Suppressor macrophage treated with lipopolysaccharide for 1 hour (primary cell): ENCODE results near the gene TSN.
A peak's percentile ranks its signal among the peaks of the same experiment; 100 is the strongest.
"Not testable (repeated sequence)": the region's sequence is repeated elsewhere in the genome, so short reads cannot be mapped to it uniquely, and the experiment has no call there.

ENCODE experiments used
- DNase-seq, 3 donors: peaks; one replicate each; pipeline ENCODE4 v3.0.0-alpha.2; 2020 to 2022

The TSN gene

DNA sequence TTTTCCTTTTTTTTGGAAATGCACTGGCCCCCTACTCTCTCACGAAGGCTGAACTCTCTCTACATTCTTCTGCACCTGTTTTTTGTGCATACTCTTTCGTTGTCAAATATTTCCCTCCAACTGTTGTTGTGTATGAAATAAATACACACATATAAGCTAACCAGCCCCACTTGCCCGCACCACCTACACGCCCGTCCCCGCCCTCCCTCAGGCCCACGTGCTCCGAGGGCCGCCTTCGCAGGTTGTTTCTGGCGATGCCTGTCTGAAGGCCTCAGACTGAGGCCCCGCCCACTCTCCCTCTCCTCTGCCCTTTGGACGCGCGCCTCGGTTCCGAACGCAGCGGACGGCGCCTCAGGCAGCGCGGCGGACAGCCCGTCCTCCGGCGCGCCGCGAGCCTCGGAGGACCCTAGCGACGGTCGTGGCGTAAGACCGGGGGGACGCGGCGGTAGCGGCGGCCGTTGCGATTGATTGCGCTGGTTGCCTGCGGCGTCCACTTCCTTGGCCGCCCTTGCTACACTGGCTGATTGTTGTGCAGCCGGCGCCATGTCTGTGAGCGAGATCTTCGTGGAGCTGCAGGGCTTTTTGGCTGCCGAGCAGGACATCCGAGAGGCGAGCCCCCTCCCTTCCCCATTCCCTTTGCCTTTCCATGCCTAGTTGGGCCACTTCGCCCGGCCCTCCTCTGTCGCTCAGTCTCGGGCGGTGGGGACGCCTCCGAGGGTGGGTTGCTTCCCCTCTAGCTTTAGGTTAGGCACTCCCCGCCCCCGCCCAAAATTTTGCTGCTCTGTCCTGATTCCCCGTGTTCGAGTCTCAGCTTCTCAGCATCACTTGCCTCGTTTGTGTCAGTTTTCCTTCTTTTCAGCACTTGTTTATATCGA, at the start of gene TSN:
TSN (plus strand) TSS at position 415 of the 875 bp plus-strand sequence; CDS start at position 544, 129 bp downstream.
- peak; percentile 99 to 100 (median 99) for DNase-seq

DNA sequence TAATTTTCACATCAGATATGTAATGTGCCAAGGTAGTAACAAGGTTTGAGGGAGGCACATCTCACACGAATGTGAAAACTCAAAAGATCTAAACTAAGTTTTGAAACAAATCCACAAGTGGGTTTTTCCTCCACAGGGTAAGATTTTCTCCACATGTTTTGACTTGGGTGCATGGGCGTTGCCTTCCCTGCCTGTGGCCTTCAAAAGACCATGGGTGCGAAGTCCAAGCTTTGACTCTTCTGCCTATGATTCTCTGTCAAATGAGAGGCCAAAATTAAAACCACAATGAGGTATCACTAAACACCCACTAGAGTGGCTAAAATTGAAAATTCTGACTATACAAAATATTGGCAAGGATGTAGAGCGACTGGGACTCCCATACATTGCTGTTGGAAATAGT, 49.5 kb upstream of the TSN start:
- no peak for DNase-seq

DNA sequence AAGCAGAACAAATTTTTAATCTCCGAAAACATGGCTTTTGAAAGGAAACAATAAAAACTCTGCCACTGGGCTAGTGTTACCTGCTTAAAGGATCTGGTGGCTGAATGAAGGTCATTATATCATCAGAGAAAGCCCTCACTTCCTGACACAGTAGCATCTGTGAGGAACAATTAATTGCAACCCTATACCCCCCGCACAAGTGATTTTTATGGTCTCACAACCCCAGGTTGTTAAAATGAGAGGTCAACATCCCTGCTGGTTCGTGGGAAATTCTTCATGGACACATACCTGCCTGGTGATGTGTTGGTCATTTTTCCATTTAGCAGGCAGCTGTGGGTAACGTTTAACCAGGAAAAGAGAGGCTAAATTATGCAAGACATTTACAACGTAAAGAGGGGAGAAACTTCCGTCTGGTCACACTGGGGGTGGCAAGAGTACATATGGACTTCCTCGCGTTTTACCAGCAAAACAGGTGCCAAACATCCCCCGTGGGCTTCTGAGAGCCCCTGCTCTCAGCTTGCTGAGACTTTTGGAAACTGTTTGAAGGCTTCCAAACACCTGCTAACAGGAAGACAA, 48.0 kb upstream of the TSN start:
- DNase-seq, result no peak

DNA sequence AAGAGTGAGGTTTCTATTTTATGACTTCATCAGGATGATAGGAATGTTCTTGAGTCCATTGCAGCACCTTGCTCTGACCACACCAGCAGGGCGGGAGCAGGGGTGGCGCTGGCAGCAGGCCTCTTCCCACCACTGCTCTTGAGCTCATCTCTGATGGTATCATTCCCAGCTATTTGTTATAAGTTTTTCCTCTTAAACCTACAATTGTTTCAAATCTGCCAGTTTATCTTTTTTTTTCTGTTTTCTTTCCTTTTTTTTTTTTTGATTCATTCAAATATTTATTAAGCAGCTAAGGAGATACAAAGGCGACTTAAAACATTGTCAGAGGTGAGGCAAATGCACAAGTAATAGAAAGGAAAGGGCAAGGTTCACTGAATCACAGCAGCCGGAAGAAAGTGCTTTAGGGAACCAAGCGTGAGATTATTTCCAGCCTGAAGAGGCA, 47.5 kb upstream of the TSN start:
- peak in 1 of 3 donors; percentile 8 for DNase-seq

DNA sequence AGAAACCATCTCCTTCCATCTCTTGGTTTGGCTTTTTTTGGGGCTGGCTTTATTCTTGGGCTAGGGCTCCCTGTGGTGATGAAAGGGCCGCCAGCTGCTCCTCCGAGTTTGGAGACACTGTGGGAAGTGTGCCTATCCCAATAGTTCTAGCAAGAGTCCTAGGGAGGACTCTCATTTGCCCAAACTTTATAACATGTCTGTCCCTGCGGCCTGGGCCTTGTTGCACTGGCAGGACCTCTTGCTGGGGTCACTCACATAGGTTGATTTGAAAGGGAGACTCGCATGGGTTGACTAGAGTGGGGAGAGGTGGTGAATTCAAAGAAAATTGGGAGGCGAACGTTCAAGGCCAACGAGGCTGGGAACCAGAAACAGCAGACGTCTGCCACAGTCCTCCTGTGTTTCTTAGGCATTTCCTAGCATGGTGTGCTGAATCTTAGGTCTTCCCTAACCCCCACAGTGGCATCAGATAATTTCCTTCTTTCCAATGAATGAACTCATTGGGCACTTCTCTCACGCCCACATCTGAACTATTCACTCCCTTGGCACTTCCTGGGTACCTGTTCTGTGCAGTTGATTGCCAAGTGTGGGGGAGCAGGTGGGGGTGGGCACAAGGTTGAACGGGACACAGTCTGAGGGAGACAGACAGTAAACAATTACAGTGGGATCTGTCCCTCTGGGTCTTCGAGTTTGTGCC, 45.5 kb upstream of the TSN start:
- DNase-seq, result no peak

DNA sequence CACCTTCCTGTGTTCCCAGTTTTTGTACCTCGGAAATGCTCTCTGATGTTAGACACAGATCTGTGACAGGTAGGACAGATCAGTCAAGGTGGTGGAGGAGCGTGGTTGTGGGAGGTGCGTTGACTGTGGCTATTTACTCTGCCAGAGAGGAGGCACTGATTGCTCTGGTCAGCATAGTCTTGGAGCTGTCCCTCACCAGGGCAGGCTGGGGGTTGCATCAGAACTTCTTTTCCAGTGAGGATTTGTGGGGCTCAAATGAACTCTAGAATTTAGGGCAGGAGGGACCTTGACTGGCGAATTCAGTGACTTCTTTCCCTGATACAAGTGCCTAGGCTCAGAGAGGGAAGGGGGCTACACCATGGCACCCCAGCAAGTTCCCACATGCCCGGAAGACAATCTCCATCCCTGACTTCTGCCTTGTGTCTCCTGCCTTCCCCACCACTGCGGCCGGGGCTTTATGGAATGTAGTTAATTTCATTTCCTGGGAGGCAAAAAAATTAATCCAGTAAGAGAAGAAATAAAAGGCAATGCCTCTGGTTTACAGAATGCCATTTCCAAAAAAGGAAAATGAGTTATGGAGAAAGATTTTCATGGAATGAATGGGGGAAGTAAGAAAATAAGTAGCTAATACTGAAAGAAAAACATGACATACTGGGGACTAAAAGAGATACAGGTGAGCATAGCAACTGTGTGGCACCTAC, 44.8 kb upstream of the TSN start:
- no peak for DNase-seq

DNA sequence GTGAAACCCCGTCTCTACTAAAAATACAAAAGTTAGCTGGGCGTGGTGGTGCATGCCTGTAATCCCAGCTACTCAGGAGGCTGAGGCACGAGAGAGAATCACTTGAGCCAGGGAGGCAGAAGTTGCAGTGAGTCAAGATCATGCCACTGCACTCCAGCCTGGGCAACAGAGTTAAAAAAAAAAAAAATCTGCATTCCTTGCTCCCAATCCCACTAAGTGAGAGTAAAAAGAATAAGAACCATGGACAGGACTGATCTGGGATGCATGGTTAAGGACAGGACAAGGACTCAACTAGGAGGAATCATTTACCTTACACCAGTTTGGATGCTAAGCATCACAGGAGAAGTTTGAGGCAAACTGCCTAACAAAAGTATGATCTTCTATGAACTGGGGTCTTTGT, 44.0 kb upstream of the TSN start:
- DNase-seq, result not testable (repeated sequence)

DNA sequence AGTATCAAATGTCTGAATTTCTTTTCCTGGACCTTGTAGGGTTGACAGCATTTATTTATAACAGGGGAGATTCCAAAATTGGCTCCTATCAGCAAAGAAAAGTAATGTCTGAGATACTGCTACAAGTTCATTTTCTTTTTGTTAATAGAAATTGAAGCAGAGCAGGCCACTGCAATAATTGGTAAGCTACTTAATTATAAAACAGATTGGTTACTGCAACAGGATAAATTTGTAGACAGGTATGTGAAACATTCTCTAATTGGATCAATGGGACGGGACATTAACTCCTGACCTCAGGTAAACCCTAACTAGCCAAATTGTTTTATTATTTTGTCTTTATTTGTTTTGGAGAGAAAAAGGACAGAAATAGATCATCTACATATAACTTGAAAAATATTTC, 39.3 kb upstream of the TSN start:
- DNase-seq, result no peak

DNA sequence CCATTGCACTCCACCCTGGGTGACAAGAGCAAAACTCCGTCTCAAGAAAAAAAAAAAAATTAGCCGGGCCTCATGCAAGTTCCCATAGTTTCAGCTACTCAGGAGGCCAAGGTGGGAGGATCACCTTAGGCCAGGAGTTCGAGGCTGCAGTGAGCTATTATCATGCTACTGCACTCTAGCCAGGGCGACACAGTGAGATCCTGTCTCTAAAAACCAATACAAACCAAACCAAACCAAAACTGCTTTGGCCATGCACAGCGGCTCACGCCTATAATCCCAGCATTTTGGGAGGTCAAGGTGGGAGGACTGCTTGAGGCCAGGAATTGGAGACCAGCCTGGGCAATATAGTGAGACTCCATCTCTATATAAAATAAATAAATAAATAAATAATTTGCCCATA, 37.9 kb upstream of the TSN start:
- no peak for DNase-seq

DNA sequence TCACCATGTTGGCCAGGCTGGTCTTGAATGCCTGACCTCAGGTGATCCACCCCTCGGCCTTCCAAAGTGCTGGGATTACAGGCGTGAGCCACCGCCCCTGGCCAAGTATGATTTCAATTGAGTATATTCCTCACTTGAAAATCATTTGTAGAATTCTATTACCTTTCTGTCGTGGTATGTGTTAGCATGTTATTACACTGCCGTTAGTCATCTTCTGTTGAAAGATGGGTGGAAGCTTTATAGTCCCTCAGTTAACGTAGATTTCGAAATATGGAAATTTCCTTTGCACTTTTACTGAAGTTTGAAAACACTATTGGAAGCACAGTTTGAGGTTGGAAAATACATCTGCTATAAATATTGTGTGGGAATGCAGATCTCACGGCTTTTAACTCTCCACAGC, 33.5 kb upstream of the TSN start:
- DNase-seq, result peak; percentile 49 to 94 (median 89)

DNA sequence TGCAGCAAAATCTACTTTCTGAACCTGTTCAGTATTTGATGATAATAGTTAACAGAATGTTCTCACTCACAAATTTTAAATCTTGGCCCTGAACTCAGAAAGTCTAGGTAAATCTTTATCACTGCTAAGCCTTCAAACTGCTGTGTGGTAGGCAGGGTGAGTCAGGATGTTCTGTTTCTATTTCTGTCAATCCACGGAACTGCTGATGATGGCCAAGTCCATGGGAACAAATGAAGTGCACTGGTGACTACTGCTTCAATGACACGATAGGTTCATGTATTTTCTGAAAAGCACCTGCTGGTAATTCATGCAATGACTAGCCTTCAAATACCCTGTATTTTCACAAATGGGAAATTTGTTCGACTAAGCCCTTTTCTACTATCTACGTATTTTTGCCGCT, 33.0 kb upstream of the TSN start:
- DNase-seq, result peak; percentile 62 to 91 (median 75)

DNA sequence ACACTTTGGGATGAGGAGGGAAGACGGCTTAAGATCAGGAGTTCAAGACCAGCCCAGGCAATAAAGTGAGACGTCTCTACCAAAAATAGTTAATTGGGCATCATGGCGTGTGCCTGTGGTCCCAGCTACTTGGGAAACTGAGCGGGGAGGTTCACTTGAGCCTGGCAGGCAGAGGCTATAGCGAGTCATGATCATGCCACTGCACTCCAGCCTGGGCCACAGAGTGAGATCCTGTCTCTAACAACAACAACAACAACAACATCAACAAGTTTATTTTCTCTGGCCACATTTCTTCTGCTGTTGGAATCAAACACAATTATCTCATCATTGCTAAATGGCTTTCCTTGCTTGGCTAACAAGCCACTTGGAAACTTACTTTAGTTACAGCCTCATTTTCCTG, 32.1 kb upstream of the TSN start:
- no peak for DNase-seq

DNA sequence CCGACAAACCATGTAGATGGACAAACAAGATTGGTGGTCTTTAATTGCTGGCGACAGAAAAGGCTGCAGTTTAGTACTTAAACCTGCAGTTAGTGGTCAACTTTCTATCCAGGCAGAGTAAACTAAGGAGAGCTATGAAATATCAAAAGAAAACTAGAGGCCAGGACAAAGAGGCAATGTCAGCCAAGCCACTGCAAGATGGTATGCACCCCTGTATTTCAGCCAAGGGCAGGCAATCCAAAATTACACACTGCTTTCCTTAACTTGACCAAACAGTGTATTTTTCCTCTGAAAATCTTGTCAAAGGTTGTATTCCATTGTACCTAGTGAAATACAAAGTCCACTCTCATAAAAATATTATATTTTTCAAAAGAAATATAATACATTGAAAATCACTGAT, 28.1 kb upstream of the TSN start:
- no peak for DNase-seq

DNA sequence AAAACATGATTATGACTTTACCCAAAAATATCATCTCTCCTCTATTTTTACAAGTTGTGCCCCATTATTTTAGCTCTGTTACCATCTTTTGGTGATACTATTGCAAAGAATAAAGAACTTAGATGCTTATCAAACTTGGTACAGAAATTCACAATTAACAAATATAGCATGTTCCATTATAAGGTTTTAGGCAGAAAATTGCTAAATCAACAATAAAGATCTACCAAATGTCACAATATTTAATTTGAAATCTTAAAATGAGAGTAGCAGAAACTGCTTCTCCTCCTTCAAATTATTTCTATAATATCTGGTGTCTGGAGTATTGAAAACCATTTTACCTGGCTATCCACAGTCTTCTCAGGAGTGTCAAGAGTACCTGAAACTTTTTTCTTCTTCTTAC, 27.5 kb upstream of the TSN start:
- DNase-seq, result no peak

DNA sequence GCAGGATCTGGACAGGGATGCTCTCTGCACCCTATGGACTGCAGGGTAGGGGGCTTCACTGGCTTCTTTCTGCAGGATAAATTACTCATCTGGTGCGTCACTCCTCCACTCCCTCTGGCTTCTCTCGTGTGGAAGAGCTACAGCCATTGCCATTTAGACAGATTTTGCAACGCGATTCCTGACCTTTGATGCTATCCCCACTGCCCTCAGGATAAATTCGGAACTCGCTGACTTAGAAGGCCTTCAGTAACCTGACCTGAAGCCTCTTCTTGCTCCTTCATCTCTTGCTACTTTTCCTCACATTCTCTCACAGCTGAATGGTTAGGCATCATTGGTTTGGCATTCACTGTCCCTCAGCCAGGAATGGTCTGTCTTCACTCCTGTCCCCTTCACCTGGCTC, 24.1 kb upstream of the TSN start:
- DNase-seq, result no peak

DNA sequence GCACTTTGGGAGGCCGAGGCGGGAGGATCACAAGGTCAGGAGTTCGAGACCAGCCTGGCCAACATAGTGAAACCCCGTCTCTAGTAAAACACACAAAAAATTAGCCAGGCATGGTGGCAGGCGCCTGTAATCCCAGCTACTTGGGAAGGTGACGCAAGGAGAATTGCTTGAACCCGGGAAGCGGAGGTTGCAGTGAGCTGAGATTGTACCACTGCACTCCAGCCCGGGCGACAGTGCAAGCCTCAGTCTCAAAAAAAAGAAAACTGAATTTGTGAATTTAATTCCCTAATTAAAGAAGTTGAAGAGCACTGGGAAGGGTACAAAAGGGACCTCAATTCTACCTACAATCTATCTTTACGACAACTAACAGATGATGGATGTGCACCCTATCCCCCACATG, 20.9 kb upstream of the TSN start:
- DNase-seq, result not testable (repeated sequence)

DNA sequence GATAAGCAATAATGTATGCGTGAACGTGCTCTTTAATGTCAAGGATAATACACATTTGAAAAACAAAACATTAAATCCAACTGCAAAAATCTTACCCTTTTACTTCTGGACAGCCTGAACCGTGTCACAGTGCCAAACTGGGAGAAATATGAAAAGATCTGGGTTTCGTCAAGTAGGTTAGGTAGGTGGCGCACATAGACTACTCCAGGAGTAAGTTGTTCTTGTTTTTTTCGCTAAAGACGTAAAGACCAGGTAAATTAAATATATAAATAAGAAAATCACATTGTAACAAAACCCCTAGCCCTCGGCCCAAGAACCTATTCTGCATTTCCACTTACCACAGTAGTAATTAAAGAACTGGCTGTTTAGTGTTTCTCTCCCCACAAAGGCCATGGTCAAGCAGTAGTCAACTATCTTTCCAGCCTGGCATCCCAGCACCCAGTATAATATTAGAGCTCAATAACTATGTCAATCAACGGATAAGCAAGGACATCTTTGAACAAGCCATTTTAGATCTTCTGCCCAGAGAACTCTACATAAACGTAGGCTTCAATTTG, 19.9 kb upstream of the TSN start:
- DNase-seq, result peak in 2 of 3 donors; percentile 15 to 22

DNA sequence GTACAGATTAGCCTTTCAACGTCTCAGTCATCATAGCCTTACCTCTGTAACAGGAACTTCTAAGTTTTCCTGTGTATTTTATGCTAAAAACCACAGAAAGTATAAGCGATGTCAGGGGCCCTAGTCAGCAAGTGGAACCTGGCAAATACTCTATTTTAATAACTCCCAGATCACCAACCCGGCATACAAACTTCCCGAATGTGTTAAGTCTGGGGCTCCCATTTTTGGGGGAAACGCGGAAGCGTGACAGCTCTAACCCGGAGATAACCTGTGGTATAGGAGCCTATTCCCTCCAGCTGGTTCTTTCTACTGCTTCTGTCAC, 19.4 kb upstream of the TSN start:
- peak; percentile 49 to 58 (median 53) for DNase-seq

DNA sequence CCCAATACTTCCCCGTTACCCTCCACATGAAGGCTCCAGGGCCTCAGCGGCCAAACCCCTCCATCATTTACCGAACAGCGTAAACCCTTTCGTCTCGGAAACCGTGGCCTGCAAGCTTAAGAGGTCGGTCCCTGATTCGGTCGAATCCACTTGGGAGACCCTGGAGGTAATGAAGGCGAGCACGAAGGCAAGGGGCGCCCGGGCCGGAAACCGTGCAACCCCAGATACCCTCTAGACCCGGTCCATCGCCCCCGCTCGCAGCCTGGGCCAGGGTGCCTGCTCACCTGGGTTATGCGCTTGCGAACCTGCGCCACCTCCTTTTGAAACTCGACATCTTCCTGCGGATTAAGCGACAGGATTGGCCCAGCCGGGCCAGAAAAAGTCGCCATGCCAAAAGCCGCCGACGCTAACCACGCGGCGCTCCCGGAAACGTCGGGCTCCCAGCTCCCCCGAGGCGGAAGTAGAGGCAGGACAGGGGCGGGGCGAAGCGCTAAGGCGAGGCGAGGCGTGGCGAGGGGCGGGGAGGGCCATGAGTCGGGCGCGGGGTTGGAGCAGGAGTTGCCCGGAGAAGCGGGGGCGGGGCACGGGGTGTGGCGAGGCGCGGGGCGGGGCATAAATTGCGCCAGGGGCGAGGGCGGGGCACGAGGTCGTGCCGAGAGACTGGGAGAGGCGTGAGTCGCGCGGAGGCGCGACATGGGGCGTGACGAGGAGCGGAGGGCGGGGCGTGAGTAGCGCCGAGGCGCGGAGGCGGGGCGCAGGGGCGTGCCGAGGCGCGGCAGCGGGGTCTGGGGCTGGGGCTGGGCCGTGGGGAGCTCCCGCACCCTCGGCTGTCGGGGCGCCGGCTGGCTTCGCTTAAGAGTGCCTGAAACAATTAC, 18.8 kb upstream of the TSN start, which contains the start of gene NIFK:
NIFK (minus strand) TSS at position 414 of the 875 bp plus-strand sequence; CDS start at position 389, 25 bp downstream.
- DNase-seq, result peak; percentile 99 to 100 (median 100)

DNA sequence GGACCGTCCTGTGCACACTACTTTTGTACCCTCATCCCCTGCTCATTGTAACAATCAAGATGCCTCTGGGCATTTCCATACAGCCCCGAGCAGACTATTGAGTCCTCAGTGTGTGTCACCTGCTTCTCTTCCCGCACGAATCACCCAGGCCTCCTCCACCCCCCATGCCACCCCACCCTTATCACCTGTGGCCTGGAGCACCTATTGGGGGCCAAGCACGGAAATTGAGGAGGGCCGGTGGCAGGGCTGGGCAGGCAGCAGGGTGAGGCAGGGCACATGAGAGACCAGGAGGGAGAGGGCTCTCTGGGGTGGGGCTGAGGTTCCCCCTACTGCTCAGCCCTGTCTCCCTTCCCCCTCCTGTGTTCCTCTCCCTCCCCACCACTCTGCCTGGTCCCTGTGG, 14.5 kb upstream of the TSN start:
- no peak for DNase-seq

DNA sequence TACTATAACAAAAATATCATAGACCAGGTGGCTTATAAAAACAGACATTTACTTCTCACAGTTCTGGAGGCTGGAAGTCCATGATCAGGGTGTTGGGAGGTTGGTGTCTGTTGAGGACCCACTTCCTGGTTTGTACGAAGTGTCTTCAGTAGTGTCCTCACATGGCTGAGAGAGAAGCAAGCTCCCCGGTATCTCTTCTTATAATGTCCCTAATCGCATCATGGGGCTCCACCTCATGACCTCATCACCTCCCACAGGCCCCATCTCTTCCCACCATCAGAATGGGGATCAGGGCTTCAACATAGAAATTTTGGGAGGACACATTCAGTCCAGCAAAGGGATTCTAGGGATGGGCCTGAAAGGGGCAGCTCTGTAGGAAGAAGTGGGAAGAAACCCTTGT, 14.0 kb upstream of the TSN start:
- peak; percentile 44 to 57 (median 52) for DNase-seq

DNA sequence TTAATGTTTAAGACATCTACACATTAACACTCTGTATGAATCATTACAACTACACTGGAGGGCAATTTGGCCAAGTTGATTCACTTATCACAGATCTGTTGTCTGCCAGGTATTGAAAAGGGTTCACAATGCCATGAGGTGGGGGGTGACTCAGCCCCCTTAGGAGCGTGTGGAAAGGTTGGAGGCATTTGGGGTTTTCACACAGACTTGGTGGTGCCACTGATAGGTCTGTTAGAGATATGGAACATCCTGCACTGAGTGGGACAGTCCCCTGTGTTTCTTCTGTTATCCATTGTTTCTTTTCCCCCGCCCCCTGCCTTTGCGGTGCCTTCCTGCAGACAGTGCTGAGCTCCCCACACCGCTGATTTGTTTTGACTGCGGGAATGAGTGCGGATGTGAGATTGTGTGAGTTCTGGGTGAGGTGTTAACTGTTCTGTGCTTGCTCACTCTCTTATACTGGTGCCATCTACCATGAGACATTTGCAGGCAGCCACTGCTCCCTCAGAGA, 9.3 kb upstream of the TSN start:
- no peak for DNase-seq
